H9 (cell line): Measurements from ENCODE around the gene NAMPT. TPM values are rescaled to one million over a fixed set of nuclear protein-coding genes. Genes with fewer than 3 reads are reported as not detected.

Source experiments
- DNase-seq: peaks from one replicate; pipeline ENCODE4 v3.0.0-alpha.2; 2017
- H2AFZ ChIP-seq: one replicate; pipeline ENCODE4 v1.6.1; 2013; ENCODE audit warnings: mild to moderate bottlenecking, low read length, control low read depth, moderate library complexity
- H2AK5ac ChIP-seq: 2 replicates; pipeline ENCODE4 v1.6.1; 2013; ENCODE audit warnings: low read length, control low read depth, mixed read lengths; ENCODE audit not compliant: insufficient read length
- H2BK120ac ChIP-seq: one replicate; pipeline ENCODE4 v1.6.1; 2013; ENCODE audit warnings: low read depth, mild to moderate bottlenecking, low read length, control low read depth, inconsistent platforms; ENCODE audit not compliant: poor library complexity, severe bottlenecking
- H2BK12ac ChIP-seq: 2 replicates; pipeline ENCODE4 v1.6.1; 2013; ENCODE audit warnings: low read length, control low read depth, mixed read lengths, low read depth; ENCODE audit not compliant: insufficient read length
- H2BK15ac ChIP-seq: 2 replicates; pipeline ENCODE4 v1.6.1; 2013; ENCODE audit warnings: low read depth, low read length, control low read depth
- H2BK20ac ChIP-seq: one replicate; pipeline ENCODE4 v1.6.1; 2013; ENCODE audit warnings: low read depth, mild to moderate bottlenecking, low read length, control low read depth, inconsistent platforms; ENCODE audit not compliant: poor library complexity, severe bottlenecking
- H2BK5ac ChIP-seq: 2 replicates; pipeline ENCODE4 v1.6.1; 2013; ENCODE audit warnings: low read length, control low read depth, mixed read lengths; ENCODE audit not compliant: insufficient read length
- H3K14ac ChIP-seq: 2 replicates; pipeline ENCODE4 v1.6.1; 2013; ENCODE audit warnings: low read length, control low read depth; ENCODE audit not compliant: insufficient read depth
- H3K18ac ChIP-seq: 2 replicates; pipeline ENCODE4 v1.6.1; 2013; ENCODE audit warnings: low read depth, mild to moderate bottlenecking, mixed read lengths, low read length, control low read depth; ENCODE audit not compliant: insufficient read length
- H3K23ac ChIP-seq: 2 replicates; pipeline ENCODE4 v1.6.1; 2013; ENCODE audit warnings: low read length, control low read depth, mixed read lengths, low read depth; ENCODE audit not compliant: insufficient read length
- H3K23me2 ChIP-seq: 2 replicates; pipeline ENCODE4 v1.6.1; 2013; ENCODE audit warnings: low read depth, mild to moderate bottlenecking, mixed read lengths, low read length, control low read depth; ENCODE audit not compliant: insufficient read length, poor library complexity, severe bottlenecking
- H3K27ac ChIP-seq: 2 replicates; pipeline ENCODE4 v1.5.1; 2013; ENCODE audit warnings: low read length, control low read depth, mixed read lengths, low read depth; ENCODE audit not compliant: insufficient read length
- H3K27me3 ChIP-seq: 2 replicates; pipeline ENCODE4 v1.6.1; 2013; ENCODE audit warnings: low read length, control low read depth, inconsistent platforms; ENCODE audit not compliant: insufficient read depth
- H3K4ac ChIP-seq: 2 replicates; pipeline ENCODE4 v1.6.1; 2013; ENCODE audit warnings: low read depth, mild to moderate bottlenecking, control low read depth, inconsistent platforms, low read length, moderate library complexity
- H3K4me1 ChIP-seq: 2 replicates; pipeline ENCODE4 v1.6.1; 2013; ENCODE audit warnings: low read length, control low read depth, inconsistent platforms; ENCODE audit not compliant: insufficient read depth
- H3K4me2 ChIP-seq: 2 replicates; pipeline ENCODE4 v1.6.1; 2013; ENCODE audit warnings: low read length, control low read depth, mixed read lengths; ENCODE audit not compliant: insufficient read length, insufficient read depth
- H3K56ac ChIP-seq: 2 replicates; pipeline ENCODE4 v1.6.1; 2013; ENCODE audit warnings: low read depth, mild to moderate bottlenecking, mixed read lengths, low read length, control low read depth; ENCODE audit not compliant: insufficient read length
- H3K79me1 ChIP-seq: 2 replicates; pipeline ENCODE4 v1.6.1; 2013; ENCODE audit warnings: low read depth, mild to moderate bottlenecking, moderate library complexity, low read length, control low read depth, inconsistent platforms; ENCODE audit not compliant: insufficient read depth, poor library complexity, severe bottlenecking
- H3K79me2 ChIP-seq: 2 replicates; pipeline ENCODE4 v1.6.1; 2013; ENCODE audit warnings: low read length, control low read depth, inconsistent platforms; ENCODE audit not compliant: insufficient read depth
- H3K9ac ChIP-seq: 2 replicates; pipeline ENCODE4 v1.6.1; 2013; ENCODE audit warnings: low read length, control low read depth, mixed read lengths; ENCODE audit not compliant: insufficient read length; ENCODE audit errors: extremely low read depth
- H3K9me3 ChIP-seq: one replicate; pipeline ENCODE4 v1.6.1; 2013; ENCODE audit warnings: low read depth, low read length, inconsistent platforms; ENCODE audit not compliant: control insufficient read depth
- H3T11ph ChIP-seq: one replicate; pipeline ENCODE4 v1.6.1; 2013; ENCODE audit warnings: mild to moderate bottlenecking, low read length, control low read depth, inconsistent platforms
- H4K20me1 ChIP-seq: one replicate; pipeline ENCODE4 v1.6.1; 2013; ENCODE audit not compliant: control insufficient read depth, insufficient read length, insufficient read depth
- H4K5ac ChIP-seq: 2 replicates; pipeline ENCODE4 v1.6.1; 2013; ENCODE audit warnings: low read depth, mild to moderate bottlenecking, mixed read lengths, low read length, control low read depth; ENCODE audit not compliant: insufficient read length
- H4K8ac ChIP-seq: replicated peaks from 2 replicates; pipeline ENCODE4 v1.6.1; 2013; ENCODE audit warnings: low read length, control low read depth, mixed read lengths, low read depth; ENCODE audit not compliant: insufficient read length
- H4K91ac ChIP-seq: 2 replicates; pipeline ENCODE4 v1.6.1; 2013; ENCODE audit warnings: low read depth, mild to moderate bottlenecking, moderate library complexity, mixed read lengths, low read length, control low read depth; ENCODE audit not compliant: insufficient read length
- H3K27ac Mint-ChIP-seq, 3 experiments: 2 replicates in 2 of 3; 3 replicates in 1 of 3; pipeline ENCODE4 v1.8.0; 2020 to 2021; ENCODE audit warnings: mixed read lengths in 3 of 3, mild to moderate bottlenecking in 1 of 3, moderate library complexity in 1 of 3
- H3K27me3 Mint-ChIP-seq: 2 replicates; pipeline ENCODE4 v1.8.0; 2021; ENCODE audit warnings: low read depth, mild to moderate bottlenecking, moderate library complexity, mixed read lengths
- H3K36me3 Mint-ChIP-seq, 3 experiments: 2 replicates in 2 of 3; 3 replicates in 1 of 3; pipeline ENCODE4 v1.8.0; 2020 to 2021; ENCODE audit warnings: low read depth in 3 of 3, mixed read lengths in 3 of 3; ENCODE audit not compliant: insufficient read depth in 1 of 3
- H3K4me1 Mint-ChIP-seq, 2 experiments: 2 replicates each; pipeline ENCODE4 v1.8.0; 2020; ENCODE audit warnings: mixed read lengths in 2 of 2
- H3K4me3 Mint-ChIP-seq, 2 experiments: 2 replicates in 1 of 2; 3 replicates in 1 of 2; pipeline ENCODE4 v1.8.0; 2020 to 2021; ENCODE audit warnings: mild to moderate bottlenecking in 2 of 2, mixed read lengths in 2 of 2, moderate library complexity in 1 of 2
- H3K9me3 Mint-ChIP-seq, 2 experiments: 2 replicates in 1 of 2; 3 replicates in 1 of 2; pipeline ENCODE4 v1.8.0; 2020; ENCODE audit warnings: mild to moderate bottlenecking in 2 of 2, mixed read lengths in 2 of 2, moderate library complexity in 1 of 2
- WGBS: extraction: QIAGEN DNeasy Blood & Tissue Kit; methylation state at CpG from one replicate; pipeline ENCODE4 v1.1.7; 2013; ENCODE audit warnings: missing lambda C conversion rate, low lambda C conversion rate, mixed read lengths; ENCODE audit not compliant: insufficient read length; ENCODE audit errors: extremely low coverage; 5-methylcytosine and 5-hydroxymethylcytosine counted together
- total RNA-seq: library from RNA; stranded (reverse); gene quantifications from 2 replicates; pipeline ENCODE4 v1.2.1, GENCODE V29; 2021
- TF ChIP-seq, protein P1 (sequence below): fragments of 200-600 bp; sonication (generic); conservative IDR thresholded peaks from 3 replicates; pipeline ENCODE4 v1.8.0; 2021; ENCODE audit warnings: antibody characterized with exemption, mild to moderate bottlenecking

Gene NAMPT
- total RNA-seq, 1 experiment from 2014 or later = 83.5 TPM

DNA sequence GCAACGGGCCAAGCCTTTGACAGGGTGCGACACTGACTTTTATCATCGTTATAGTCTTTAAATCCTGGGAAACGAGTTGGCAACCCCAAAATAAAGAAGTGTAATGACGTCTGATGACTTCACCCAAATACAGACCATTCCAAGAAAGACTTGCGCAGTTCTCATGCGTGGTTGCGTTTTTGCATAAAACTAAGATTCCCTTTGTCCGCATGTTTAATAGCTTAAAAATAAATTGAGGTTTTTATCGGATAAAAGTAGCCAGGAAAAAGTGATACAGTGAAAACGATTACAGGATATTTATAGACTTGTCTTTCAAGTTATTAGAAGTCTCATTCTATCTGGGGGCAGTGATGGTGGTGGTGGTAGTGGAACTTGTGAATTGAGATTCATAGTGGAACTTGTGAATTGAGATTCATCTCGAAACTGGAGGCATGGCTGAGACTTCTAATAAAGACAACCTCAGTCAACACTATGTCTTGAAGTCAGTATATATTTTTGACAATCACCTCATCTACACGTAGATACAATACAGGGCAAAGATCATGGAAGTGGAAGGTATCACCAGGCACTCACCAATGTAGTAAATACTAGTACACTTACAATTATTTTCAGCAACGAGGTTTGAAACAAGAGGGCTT is 1.2 kb upstream of the NAMPT start:
- Histone ChIP-seq H3K18ac (peak overlapping the region; percentile 88), H2BK15ac (no peak overlapping the region), H3K27ac (peak overlapping the region; percentile 92), H3K4me2 (peak overlapping the region; percentile 91), H3K56ac (peak overlapping the region; percentile 75), H4K91ac (no peak overlapping the region), H3T11ph (no peak overlapping the region), H3K23me2 (peaks cover 7% of the 10 kb centered on the region), H3K79me1 (no peaks in the 10 kb centered on the region), H3K27me3 (no peaks in the 10 kb centered on the region), H2AK5ac (no peak overlapping the region), H3K4me1 (no peaks in the 10 kb centered on the region; the same call in 1 of the 2 replicates), H4K5ac (no peak overlapping the region), H3K23ac (no peak overlapping the region), H3K9ac (peak overlapping the region; percentile 81), H2BK12ac (no peak overlapping the region), H3K14ac (peak overlapping the region; percentile 91; the same call in 1 of the 2 replicates), H3K9me3 (no peaks in the 10 kb centered on the region), H4K8ac (peak overlapping the region; percentile 71), H2AFZ (no peak overlapping the region), H3K4ac (no peak overlapping the region), H2BK5ac (peak overlapping the region; percentile 27), H2BK120ac (no peak overlapping the region), H3K79me2 (peaks cover 13% of the 10 kb centered on the region), H2BK20ac (no peak overlapping the region), H4K20me1 (no peaks in the 10 kb centered on the region)
- Mint-ChIP-seq H3K27ac (peak overlapping the region; percentile 97 to 99 (median 99); a peak in 6 of 7 replicates), H3K36me3 (peaks cover 0 to 3% (median 0%) of the 10 kb centered on the region in 3 experiments; a peak in 2 of 7 replicates), H3K4me3 (peak overlapping the region; percentile 85 to 95), H3K27me3 (no peaks in the 10 kb centered on the region), H3K9me3 (no peaks in the 10 kb centered on the region), H3K4me1 (peaks cover 24% of the 10 kb centered on the region in 2 experiments)
- no peak for DNase-seq
- TF ChIP-seq, protein P1, sequence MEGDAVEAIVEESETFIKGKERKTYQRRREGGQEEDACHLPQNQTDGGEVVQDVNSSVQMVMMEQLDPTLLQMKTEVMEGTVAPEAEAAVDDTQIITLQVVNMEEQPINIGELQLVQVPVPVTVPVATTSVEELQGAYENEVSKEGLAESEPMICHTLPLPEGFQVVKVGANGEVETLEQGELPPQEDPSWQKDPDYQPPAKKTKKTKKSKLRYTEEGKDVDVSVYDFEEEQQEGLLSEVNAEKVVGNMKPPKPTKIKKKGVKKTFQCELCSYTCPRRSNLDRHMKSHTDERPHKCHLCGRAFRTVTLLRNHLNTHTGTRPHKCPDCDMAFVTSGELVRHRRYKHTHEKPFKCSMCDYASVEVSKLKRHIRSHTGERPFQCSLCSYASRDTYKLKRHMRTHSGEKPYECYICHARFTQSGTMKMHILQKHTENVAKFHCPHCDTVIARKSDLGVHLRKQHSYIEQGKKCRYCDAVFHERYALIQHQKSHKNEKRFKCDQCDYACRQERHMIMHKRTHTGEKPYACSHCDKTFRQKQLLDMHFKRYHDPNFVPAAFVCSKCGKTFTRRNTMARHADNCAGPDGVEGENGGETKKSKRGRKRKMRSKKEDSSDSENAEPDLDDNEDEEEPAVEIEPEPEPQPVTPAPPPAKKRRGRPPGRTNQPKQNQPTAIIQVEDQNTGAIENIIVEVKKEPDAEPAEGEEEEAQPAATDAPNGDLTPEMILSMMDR = no peak
- WGBS = no CpG with 5 or more reads among the region's 14 CpGs
